HEK293 (cell line): ENCODE measurements around the gene L3MBTL3.
A peak's percentile ranks its signal among the peaks of the same experiment; 100 is the strongest.

Source experiments
- CTCF ChIA-PET: fragments of 350-600 bp; formaldehyde crosslinking; extraction: SDS; loops from one replicate; lab custom pipeline; 2021; ENCODE audit warnings: antibody characterized with exemption; lab: Yijun Ruan, JAX
- POLR2A ChIA-PET: fragments of 300-600 bp; formaldehyde crosslinking; extraction: SDS; loops from one replicate; lab custom pipeline; 2020; ENCODE audit warnings: antibody characterized with exemption, inconsistent platforms; lab: Yijun Ruan, JAX
- H3K27ac ChIP-seq: fragments of 200-500 bp; sonication (Bioruptor generic); 2 replicates; pipeline ENCODE4 v1.5.1; 2014; ENCODE audit warnings: low read depth, low read length, control low read depth, inconsistent platforms; ENCODE audit errors: extremely low read depth
- H3K36me3 ChIP-seq, 2 experiments: fragments of 200-500 bp in 1 of 2; sonication (Bioruptor generic) in 1 of 2; 1 replicate in 1 of 2; 2 replicates in 1 of 2; pipeline ENCODE4 v1.5.1; 2014 to 2017; ENCODE audit warnings: inconsistent platforms in 2 of 2, low read length in 2 of 2; ENCODE audit not compliant: control insufficient read depth in 2 of 2, insufficient read depth in 1 of 2
- H3K4me1 ChIP-seq: fragments of 200-500 bp; sonication (Bioruptor generic); 2 replicates; pipeline ENCODE4 v1.5.1; 2014; ENCODE audit warnings: mild to moderate bottlenecking, low read length, inconsistent platforms; ENCODE audit not compliant: control insufficient read depth, insufficient read depth
- H3K4me3 ChIP-seq: 2 replicates; pipeline ENCODE4 v1.5.1; 2011; ENCODE audit warnings: low read depth, mild to moderate bottlenecking, control low read depth, low read length, moderate library complexity
- H3K9me3 ChIP-seq: fragments of 200-500 bp; sonication (Bioruptor generic); 2 replicates; pipeline ENCODE4 v1.5.1; 2014; ENCODE audit warnings: low read depth, low read length, inconsistent platforms; ENCODE audit not compliant: control insufficient read depth, insufficient read depth
- BCL11A ChIP-seq: fragments of 450-650 bp; formaldehyde crosslinking; IDR thresholded peaks from 2 replicates; pipeline ENCODE4 v1.5.1; 2016; ENCODE audit warnings: low read depth, missing biosample characterization, missing genetic modification characterization
- EGR2 ChIP-seq: fragments of 450-650 bp; formaldehyde crosslinking; IDR thresholded peaks from 2 replicates; pipeline ENCODE4 v1.5.1; 2016; ENCODE audit warnings: low read depth, missing biosample characterization, missing genetic modification characterization
- FEZF1 ChIP-seq: fragments of 450-650 bp; formaldehyde crosslinking; IDR thresholded peaks from 2 replicates; pipeline ENCODE4 v1.5.1; 2016; ENCODE audit warnings: missing biosample characterization, missing genetic modification characterization
- KLF8 ChIP-seq: fragments of 450-650 bp; formaldehyde crosslinking; IDR thresholded peaks from 2 replicates; pipeline ENCODE4 v1.5.1; 2016; ENCODE audit warnings: missing biosample characterization, missing genetic modification characterization
- MZF1 ChIP-seq: fragments of 450-650 bp; formaldehyde crosslinking; IDR thresholded peaks from 2 replicates; pipeline ENCODE4 v1.5.1; 2017; ENCODE audit warnings: missing biosample characterization, missing genetic modification characterization, borderline replicate concordance
- OSR2 ChIP-seq: fragments of 450-650 bp; formaldehyde crosslinking; IDR thresholded peaks from 2 replicates; pipeline ENCODE4 v1.5.1; 2016; ENCODE audit warnings: missing biosample characterization, missing genetic modification characterization
- ZNF138 ChIP-seq: fragments of 450-650 bp; formaldehyde crosslinking; IDR thresholded peaks from 2 replicates; pipeline ENCODE4 v1.5.1; 2016; ENCODE audit warnings: missing biosample characterization, missing genetic modification characterization, borderline replicate concordance
- ZNF174 ChIP-seq: fragments of 450-650 bp; formaldehyde crosslinking; IDR thresholded peaks from 2 replicates; pipeline ENCODE4 v1.5.0; 2017; ENCODE audit warnings: missing biosample characterization, mild to moderate bottlenecking, missing genetic modification characterization
- ZNF398 ChIP-seq: fragments of 450-650 bp; formaldehyde crosslinking; IDR thresholded peaks from 2 replicates; pipeline ENCODE4 v1.5.1; 2017; ENCODE audit warnings: missing biosample characterization, missing genetic modification characterization
- ZNF501 ChIP-seq: fragments of 450-650 bp; formaldehyde crosslinking; IDR thresholded peaks from 2 replicates; pipeline ENCODE4 v1.5.1; 2016; ENCODE audit warnings: missing biosample characterization, missing genetic modification characterization
- ZNF580 ChIP-seq: fragments of 450-650 bp; formaldehyde crosslinking; IDR thresholded peaks from 2 replicates; pipeline ENCODE4 v1.5.1; 2016; ENCODE audit warnings: missing biosample characterization, missing genetic modification characterization
- ZNF785 ChIP-seq: fragments of 450-650 bp; formaldehyde crosslinking; IDR thresholded peaks from 2 replicates; pipeline ENCODE4 v1.5.1; 2016; ENCODE audit warnings: missing biosample characterization, missing genetic modification characterization
- ZNF843 ChIP-seq: fragments of 450-650 bp; formaldehyde crosslinking; IDR thresholded peaks from 2 replicates; pipeline ENCODE4 v1.5.1; 2016; ENCODE audit warnings: missing biosample characterization, missing genetic modification characterization
- ZSCAN30 ChIP-seq: fragments of 450-650 bp; IDR thresholded peaks from 2 replicates; pipeline ENCODE4 v1.5.1; 2018; ENCODE audit warnings: missing biosample characterization, mild to moderate bottlenecking, missing genetic modification characterization, moderate library complexity
- ZXDB ChIP-seq: fragments of 450-650 bp; formaldehyde crosslinking; IDR thresholded peaks from 2 replicates; pipeline ENCODE4 v1.5.1; 2016; ENCODE audit warnings: missing biosample characterization, missing genetic modification characterization
- TF ChIP-seq, protein P1 (sequence below): fragments of 450-650 bp; formaldehyde crosslinking; IDR thresholded peaks from 2 replicates; pipeline ENCODE4 v1.5.1; 2017; ENCODE audit warnings: missing biosample characterization, missing genetic modification characterization
- TF ChIP-seq, protein P2 (sequence below): fragments of 450-650 bp; formaldehyde crosslinking; IDR thresholded peaks from 2 replicates; pipeline ENCODE4 v1.5.1; 2016; ENCODE audit warnings: missing biosample characterization, missing genetic modification characterization
- TF ChIP-seq, protein P3 (sequence below): IDR thresholded peaks from 2 replicates; pipeline ENCODE4 v1.6.1; 2011; ENCODE audit warnings: mild to moderate bottlenecking, low read depth, low read length, borderline replicate concordance
- TF ChIP-seq, protein P4 (sequence below): fragments of 450-650 bp; formaldehyde crosslinking; optimal IDR thresholded peaks from 2 replicates; pipeline ENCODE3; 2016; ENCODE audit warnings: missing biosample characterization, mild to moderate bottlenecking, missing genetic modification characterization

L3MBTL3 gene

GRCh38 chr6:130034378-130035146 lies 16.2 kb downstream of the L3MBTL3 start (continued):
- TF ChIP-seq, protein P1, sequence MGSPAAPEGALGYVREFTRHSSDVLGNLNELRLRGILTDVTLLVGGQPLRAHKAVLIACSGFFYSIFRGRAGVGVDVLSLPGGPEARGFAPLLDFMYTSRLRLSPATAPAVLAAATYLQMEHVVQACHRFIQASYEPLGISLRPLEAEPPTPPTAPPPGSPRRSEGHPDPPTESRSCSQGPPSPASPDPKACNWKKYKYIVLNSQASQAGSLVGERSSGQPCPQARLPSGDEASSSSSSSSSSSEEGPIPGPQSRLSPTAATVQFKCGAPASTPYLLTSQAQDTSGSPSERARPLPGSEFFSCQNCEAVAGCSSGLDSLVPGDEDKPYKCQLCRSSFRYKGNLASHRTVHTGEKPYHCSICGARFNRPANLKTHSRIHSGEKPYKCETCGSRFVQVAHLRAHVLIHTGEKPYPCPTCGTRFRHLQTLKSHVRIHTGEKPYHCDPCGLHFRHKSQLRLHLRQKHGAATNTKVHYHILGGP = no peak
- TF ChIP-seq, protein P2, sequence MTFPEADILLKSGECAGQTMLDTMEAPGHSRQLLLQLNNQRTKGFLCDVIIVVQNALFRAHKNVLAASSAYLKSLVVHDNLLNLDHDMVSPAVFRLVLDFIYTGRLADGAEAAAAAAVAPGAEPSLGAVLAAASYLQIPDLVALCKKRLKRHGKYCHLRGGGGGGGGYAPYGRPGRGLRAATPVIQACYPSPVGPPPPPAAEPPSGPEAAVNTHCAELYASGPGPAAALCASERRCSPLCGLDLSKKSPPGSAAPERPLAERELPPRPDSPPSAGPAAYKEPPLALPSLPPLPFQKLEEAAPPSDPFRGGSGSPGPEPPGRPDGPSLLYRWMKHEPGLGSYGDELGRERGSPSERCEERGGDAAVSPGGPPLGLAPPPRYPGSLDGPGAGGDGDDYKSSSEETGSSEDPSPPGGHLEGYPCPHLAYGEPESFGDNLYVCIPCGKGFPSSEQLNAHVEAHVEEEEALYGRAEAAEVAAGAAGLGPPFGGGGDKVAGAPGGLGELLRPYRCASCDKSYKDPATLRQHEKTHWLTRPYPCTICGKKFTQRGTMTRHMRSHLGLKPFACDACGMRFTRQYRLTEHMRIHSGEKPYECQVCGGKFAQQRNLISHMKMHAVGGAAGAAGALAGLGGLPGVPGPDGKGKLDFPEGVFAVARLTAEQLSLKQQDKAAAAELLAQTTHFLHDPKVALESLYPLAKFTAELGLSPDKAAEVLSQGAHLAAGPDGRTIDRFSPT (tag by site-specific recombination) = no peak
- TF ChIP-seq ZNF398 (tag by site-specific recombination) (no peak), ZNF174 (tag by site-specific recombination) (no peak), ZNF843 (tag by site-specific recombination) (0 out of 2 replicates have a peak, but pooled peaks have one; percentile 28), ZNF138 (no peak), ZSCAN30 (tag by site-specific recombination) (no peak), BCL11A (0 out of 2 replicates have a peak, but pooled peaks have one; percentile 16), ZNF785 (no peak)
- TF ChIP-seq, protein P3, sequence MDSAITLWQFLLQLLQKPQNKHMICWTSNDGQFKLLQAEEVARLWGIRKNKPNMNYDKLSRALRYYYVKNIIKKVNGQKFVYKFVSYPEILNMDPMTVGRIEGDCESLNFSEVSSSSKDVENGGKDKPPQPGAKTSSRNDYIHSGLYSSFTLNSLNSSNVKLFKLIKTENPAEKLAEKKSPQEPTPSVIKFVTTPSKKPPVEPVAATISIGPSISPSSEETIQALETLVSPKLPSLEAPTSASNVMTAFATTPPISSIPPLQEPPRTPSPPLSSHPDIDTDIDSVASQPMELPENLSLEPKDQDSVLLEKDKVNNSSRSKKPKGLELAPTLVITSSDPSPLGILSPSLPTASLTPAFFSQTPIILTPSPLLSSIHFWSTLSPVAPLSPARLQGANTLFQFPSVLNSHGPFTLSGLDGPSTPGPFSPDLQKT = no peak

- ChIA-PET POLR2A (no interaction called here), CTCF (interaction anchor here (0.5 to 2.3 kb wide), 5 partner anchors 12 to 653 kb away, joined by 3 to 6 read pairs (median 4); no protein-coding TSS in a partner anchor)
- Histone ChIP-seq H3K27ac (no peak overlapping the region), H3K36me3 (peaks cover 0 to 8% of the 10 kb centered on the region in 2 experiments; a peak in 1 of 3 replicates), H3K9me3 (no peaks in the 10 kb centered on the region), H3K4me1 (peaks cover 17% of the 10 kb centered on the region), H3K4me3 (no peak overlapping the region)
- TF ChIP-seq ZNF785 (no peak), KLF8 (tag by site-specific recombination) (0 out of 2 replicates have a peak, but pooled peaks have one; percentile 21), OSR2 (tag by site-specific recombination) (peak; percentile 51), ZXDB (peak; percentile 60), ZNF580 (tag by site-specific recombination) (peak; percentile 63), ZNF501 (tag by site-specific recombination) (0 out of 2 replicates have a peak, but pooled peaks have one; percentile 32), ZNF843 (tag by site-specific recombination) (peak; percentile 53; the same call in 1 of the 2 replicates), EGR2 (tag by site-specific recombination) (no peak), MZF1 (tag by site-specific recombination) (peak; percentile 64; the same call in 1 of the 2 replicates), FEZF1 (tag by site-specific recombination) (0 out of 2 replicates have a peak, but pooled peaks have one; percentile 17)
- TF ChIP-seq, protein P4, sequence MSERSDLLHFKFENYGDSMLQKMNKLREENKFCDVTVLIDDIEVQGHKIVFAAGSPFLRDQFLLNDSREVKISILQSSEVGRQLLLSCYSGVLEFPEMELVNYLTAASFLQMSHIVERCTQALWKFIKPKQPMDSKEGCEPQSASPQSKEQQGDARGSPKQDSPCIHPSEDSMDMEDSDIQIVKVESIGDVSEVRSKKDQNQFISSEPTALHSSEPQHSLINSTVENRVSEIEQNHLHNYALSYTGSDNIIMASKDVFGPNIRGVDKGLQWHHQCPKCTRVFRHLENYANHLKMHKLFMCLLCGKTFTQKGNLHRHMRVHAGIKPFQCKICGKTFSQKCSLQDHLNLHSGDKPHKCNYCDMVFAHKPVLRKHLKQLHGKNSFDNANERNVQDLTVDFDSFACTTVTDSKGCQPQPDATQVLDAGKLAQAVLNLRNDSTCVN (tag by site-specific recombination) = no peak
These were observed 16.8 kb downstream of the L3MBTL3 start for GRCh38 chr6:130035211-130035610.
